Ovary (tissue), 9 donors: ENCODE results near the gene LARGE1. TPM values are rescaled to one million over a fixed set of nuclear protein-coding genes. Genes with fewer than 3 reads are reported as not detected.

Experiments used
- DNase-seq, 5 donors: peaks; one replicate each; pipeline ENCODE4 v3.0.0-alpha.2; 2019 to 2020
- H3K27ac ChIP-seq, 2 donors: fragments of 200-600 bp; one replicate each; pipeline versions ENCODE4 v1.5.1 to v1.8.0; 2019 to 2022
- H3K27me3 ChIP-seq: fragments of 200-600 bp; one replicate; pipeline ENCODE4 v1.8.0; 2022
- H3K36me3 ChIP-seq: fragments of 200-600 bp; sonication (generic); one replicate; pipeline ENCODE4 v1.5.1; 2019
- H3K4me1 ChIP-seq: one replicate; pipeline ENCODE4 v1.8.1; 2013; ENCODE audit warnings: mild to moderate bottlenecking, moderate library complexity; ENCODE audit not compliant: insufficient read depth
- H3K4me3 ChIP-seq: fragments of 200-600 bp; sonication (generic); one replicate; pipeline ENCODE4 v1.5.1; 2017
- H3K9me3 ChIP-seq, 2 donors: fragments of 200-600 bp in 1 of 2; sonication (generic) in 1 of 2; one replicate each; pipeline versions ENCODE4 v1.5.1 to v1.8.1; 2013 to 2019; ENCODE audit warnings: mild to moderate bottlenecking in 1 of 2, moderate library complexity in 1 of 2
- CTCF ChIP-seq, 3 donors: fragments of 450-650 bp in 2 of 3; fragments of 200-600 bp in 1 of 3; IDR thresholded peaks; one replicate each; pipeline versions ENCODE4 v1.5.1 to v1.8.0; 2016 to 2022; ENCODE audit warnings: antibody characterized with exemption in 3 of 3, mild to moderate bottlenecking in 1 of 3
- EP300 ChIP-seq: sonication (generic); formaldehyde crosslinking; IDR thresholded peaks from one replicate; pipeline ENCODE4 v1.6.1; 2017; ENCODE audit warnings: antibody characterized with exemption
- POLR2A ChIP-seq: fragments of 450-650 bp; IDR thresholded peaks from one replicate; pipeline ENCODE4 v1.6.1; 2017; ENCODE audit warnings: antibody characterized with exemption, mild to moderate bottlenecking, moderate library complexity
- WGBS, 3 donors: extraction: QIAGEN DNeasy Blood & Tissue Kit in 1 of 3; methylation state at CpG; one replicate each; pipeline versions ENCODE4 v1.1.5 to v1.1.7; 2013 to 2017; 5-methylcytosine and 5-hydroxymethylcytosine counted together
- intact Hi-C, 4 donors: fragments of 100-400 bp; cut with DNase I; formaldehyde crosslinking; loops; one replicate each; pipeline versions ENCODE4 v1.11.0 to v1.15.1; 2022 to 2023
- polyA plus RNA-seq, 2 donors: library from polyadenylated mRNA; stranded (reverse); fragments of 200-250 nt in 1 of 2; fragments of 350-450 nt in 1 of 2; fragmentation: Illumina TruSeq in 1 of 2; extraction: RNeasy Lipid Tissue Mini Kit (QIAGEN cat#74804) in 1 of 2; gene quantifications; one replicate each; pipeline ENCODE4 v1.2.3, GENCODE V29; 2013 to 2014
- total RNA-seq, 7 donors: library from RNA; depleted of rRNA in 2 of 7; stranded (reverse); fragments of >200 nt in 2 of 7; fragmentation: NEBNext Ultra II Directional in 3 of 7; extraction: Animal tissue kit (Norgen Biotek cat#: 25700) in 3 of 7; gene quantifications; one replicate each; pipeline versions ENCODE4 v1.1.0 to v1.2.4, GENCODE V29; 2016 to 2023
- donor health status: DM: no; HTN: no; CAD: no; lungs with moderate emphysema.
- donor health status: DM: no; HTN: no; CAD: no.
- donor health status: Bipolar disorder and iron deficiency.
- donor health status: DM: yes; HTN: yes; CAD: no.
- donor health status: DM: no; HTN: no; CAD: no.
- donor health status: DM: yes; HTN: yes; CAD: no.

The LARGE1 gene
- total and polyA plus RNA-seq, 9 donors, result 13.4 to 67.6 (median 36.8) TPM

- Histone ChIP-seq H3K4me3 (no peak overlapping the region), H3K27me3 (no peaks in the 10 kb centered on the region), H3K27ac (no peak overlapping the region), H3K36me3 (no peaks in the 10 kb centered on the region), H3K4me1 (no peaks in the 10 kb centered on the region), H3K9me3 (no peaks in the 10 kb centered on the region)
- intact Hi-C loops, result no loop called here
- TF ChIP-seq EP300 (no peak), CTCF (IDR thresholded peaks at IDR 0.05) (no peak), POLR2A (no peak)
- DNase-seq, result no peak
- WGBS, 3 donors, result 95 to 97% (median 95%) methylated on average over 1 of the region's 1 CpG
Observed at GRCh38 chr22:33598821-33599220, 321.5 kb downstream of the LARGE1 start.

- TF ChIP-seq POLR2A (no peak), CTCF (IDR thresholded peaks at IDR 0.05) (no peak), EP300 (no peak)
- no peak overlapping the region for H3K4me3 ChIP-seq
- H3K27ac ChIP-seq, result no peak overlapping the region
- no peak for DNase-seq
- H3K4me1 ChIP-seq, result no peaks in the 10 kb centered on the region
- H3K9me3 ChIP-seq, result no peaks in the 10 kb centered on the region
- H3K27me3 ChIP-seq, result no peaks in the 10 kb centered on the region
- H3K36me3 ChIP-seq, result no peaks in the 10 kb centered on the region
- intact Hi-C loops, result no loop called here
- WGBS, 3 donors, result 86 to 90% (median 86%) methylated on average over 6 of the region's 6 CpGs
Observed at GRCh38 chr22:33597274-33597985, 322.8 kb downstream of the LARGE1 start.

GRCh38 chr22:33593818-33594217 lies 326.5 kb downstream of the LARGE1 start:
- Histone ChIP-seq H3K9me3 (no peaks in the 10 kb centered on the region), H3K27me3 (no peaks in the 10 kb centered on the region), H3K36me3 (no peaks in the 10 kb centered on the region), H3K27ac (no peak overlapping the region), H3K4me1 (no peaks in the 10 kb centered on the region), H3K4me3 (no peak overlapping the region)
- WGBS, 3 donors, result 94 to 97% (median 96%) methylated on average over 5 of the region's 5 CpGs
- no peak for TF ChIP-seq EP300
- TF ChIP-seq CTCF (IDR thresholded peaks at IDR 0.05), result no peak
- no peak for TF ChIP-seq POLR2A
- intact Hi-C loops, result no loop called here
- no peak for DNase-seq

GRCh38 chr22:33591946-33592345 lies 328.3 kb downstream of the LARGE1 start:
- TF ChIP-seq EP300, result no peak
- TF ChIP-seq POLR2A, result no peak
- no peak for TF ChIP-seq CTCF (IDR thresholded peaks at IDR 0.05)
- Histone ChIP-seq H3K36me3 (no peaks in the 10 kb centered on the region), H3K4me1 (no peaks in the 10 kb centered on the region), H3K27ac (no peak overlapping the region), H3K4me3 (no peak overlapping the region), H3K9me3 (no peaks in the 10 kb centered on the region), H3K27me3 (no peaks in the 10 kb centered on the region)
- DNase-seq, result no peak
- intact Hi-C loops, result no loop called here
